Sigmoid colon (tissue), 7 donors: ENCODE data around the gene NAAA. TPM values are rescaled to one million over a fixed set of nuclear protein-coding genes. Genes with fewer than 3 reads are reported as not detected.
"Not testable (repeated sequence)": the region's sequence is repeated elsewhere in the genome, so short reads cannot be mapped to it uniquely, and the experiment has no call there.

Experiments used
- DNase-seq: peaks from one replicate; pipeline ENCODE4 v3.0.0-alpha.2; 2019
- H3K27ac ChIP-seq, 4 donors: fragments of 200-600 bp; sonication (generic); one replicate each; pipeline ENCODE4 v1.5.1; 2016 to 2019; ENCODE audit warnings: mild to moderate bottlenecking in 1 of 4
- H3K27me3 ChIP-seq, 3 donors: fragments of 200-600 bp; sonication (generic); one replicate each; pipeline ENCODE4 v1.5.1; 2019; ENCODE audit warnings: mild to moderate bottlenecking in 1 of 3
- H3K36me3 ChIP-seq, 4 donors: fragments of 200-600 bp; sonication (generic); one replicate each; pipeline ENCODE4 v1.5.1; 2016 to 2019
- H3K4me1 ChIP-seq, 4 donors: fragments of 200-600 bp; sonication (generic); one replicate each; pipeline ENCODE4 v1.5.1; 2017 to 2019
- H3K4me3 ChIP-seq, 4 donors: fragments of 200-600 bp; sonication (generic); one replicate each; pipeline ENCODE4 v1.5.1; 2017 to 2019; ENCODE audit warnings: mild to moderate bottlenecking in 2 of 4, moderate library complexity in 1 of 4
- H3K9me3 ChIP-seq, 4 donors: fragments of 200-600 bp in 3 of 4; sonication (generic) in 3 of 4; one replicate each; pipeline versions ENCODE4 v1.5.1 to v1.6.1; 2013 to 2019
- CTCF ChIP-seq, 4 experiments: fragments of 450-650 bp in 3 of 4; fragments of 200-600 bp in 1 of 4; IDR thresholded peaks; one replicate each; pipeline ENCODE4 v1.5.1; 2016 to 2019; ENCODE audit warnings: antibody characterized with exemption in 4 of 4, mild to moderate bottlenecking in 3 of 4, moderate library complexity in 2 of 4
- EP300 ChIP-seq, 4 donors: sonication (generic); formaldehyde crosslinking; IDR thresholded peaks; one replicate each; pipeline ENCODE4 v1.6.1; 2017; ENCODE audit warnings: antibody characterized with exemption in 4 of 4
- POLR2A ChIP-seq, 2 donors: fragments of 450-650 bp; IDR thresholded peaks; one replicate each; pipeline ENCODE4 v1.6.1; 2016; ENCODE audit warnings: antibody characterized with exemption in 2 of 2, mild to moderate bottlenecking in 2 of 2, moderate library complexity in 2 of 2
- POLR2AphosphoS5 ChIP-seq, 4 donors: sonication (generic); formaldehyde crosslinking; IDR thresholded peaks; one replicate each; pipeline ENCODE4 v1.6.1; 2017; ENCODE audit warnings: antibody characterized with exemption in 4 of 4
- WGBS, 2 donors: extraction: QIAGEN DNeasy Blood & Tissue Kit; methylation state at CpG; one replicate each; pipeline ENCODE4 v1.1.7; 2013; 5-methylcytosine and 5-hydroxymethylcytosine counted together
- intact Hi-C: fragments of 100-400 bp; cut with DNase I; formaldehyde crosslinking; loops from one replicate; pipeline ENCODE4 v1.15.1; 2023
- polyA plus RNA-seq, 3 donors: library from polyadenylated mRNA; stranded (reverse); fragments of 200-250 nt; gene quantifications; one replicate each; pipeline ENCODE4 v1.2.3, GENCODE V29; 2013
- total RNA-seq, 4 donors: library from RNA; depleted of rRNA; stranded (reverse); fragments of >200 nt; gene quantifications; one replicate each; pipeline ENCODE4 v1.1.0, GENCODE V29; 2016
- donor health status: healthy with polysubstance abuse.
- donor health status: Bipolar disorder and iron deficiency.
- donor health status: healthy.

Gene NAAA
- total and polyA plus RNA-seq, 7 donors = 23.3 to 60.6 (median 43.7) TPM

GRCh38 chr4:75976177-75976576 is 35.4 kb upstream of the NAAA start:
- H3K27me3 ChIP-seq = no peaks in the 10 kb centered on the region
- no peak overlapping the region for H3K27ac ChIP-seq
- no peak overlapping the region for H3K4me3 ChIP-seq
- TF ChIP-seq EP300 (IDR thresholded peaks at IDR 0.05) (no peak), POLR2A (IDR thresholded peaks at IDR 0.05) (no peak), CTCF (IDR thresholded peaks at IDR 0.05) (no peak), POLR2AphosphoS5 (IDR thresholded peaks at IDR 0.05) (no peak)
- H3K4me1 ChIP-seq = no peaks in the 10 kb centered on the region
- intact Hi-C loops = no loop called here
- H3K9me3 ChIP-seq = no peaks in the 10 kb centered on the region
- WGBS, 2 donors = 97 to 98% methylated on average over 2 of the region's 2 CpGs
- peaks cover 7 to 90% (median 53%) of the 10 kb centered on the region in 4 donors for H3K36me3 ChIP-seq
- DNase-seq = no peak

- TF ChIP-seq POLR2AphosphoS5 (IDR thresholded peaks at IDR 0.05) (no peak), POLR2A (IDR thresholded peaks at IDR 0.05) (no peak), CTCF (IDR thresholded peaks at IDR 0.05) (no peak), EP300 (IDR thresholded peaks at IDR 0.05) (no peak)
- no peak for DNase-seq
- H3K36me3 ChIP-seq = peaks cover 15 to 99% (median 61%) of the 10 kb centered on the region in 4 donors
- H3K9me3 ChIP-seq = no peaks in the 10 kb centered on the region
- intact Hi-C loops = no loop called here
- H3K27me3 ChIP-seq = no peaks in the 10 kb centered on the region
- no peak overlapping the region for H3K4me3 ChIP-seq
- no peaks in the 10 kb centered on the region for H3K4me1 ChIP-seq
- no peak overlapping the region for H3K27ac ChIP-seq
These were observed 33.0 kb upstream of the NAAA start for GRCh38 chr4:75973766-75974165.

GRCh38 chr4:75968084-75968483 is 27.3 kb upstream of the NAAA start:
- intact Hi-C loops = no loop called here
- peaks cover 7 to 100% (median 69%) of the 10 kb centered on the region in 4 donors for H3K36me3 ChIP-seq

GRCh38 chr4:75963558-75963957 is 22.7 kb upstream of the NAAA start:
- intact Hi-C loops = no loop called here
- peaks cover 11 to 100% (median 62%) of the 10 kb centered on the region in 4 donors for H3K36me3 ChIP-seq

More at GRCh38 chr4:75968084-75968483, 27.3 kb upstream of the NAAA start:
- H3K4me3 ChIP-seq = no peak overlapping the region
- no peaks in the 10 kb centered on the region for H3K27me3 ChIP-seq
- H3K4me1 ChIP-seq = no peaks in the 10 kb centered on the region
- 77 to 86% methylated on average over 3 of the region's 3 CpGs for WGBS, 2 donors
- H3K27ac ChIP-seq = no peak overlapping the region
- DNase-seq = no peak
- H3K9me3 ChIP-seq = no peaks in the 10 kb centered on the region
- TF ChIP-seq POLR2A (IDR thresholded peaks at IDR 0.05) (no peak), POLR2AphosphoS5 (IDR thresholded peaks at IDR 0.05) (no peak), CTCF (IDR thresholded peaks at IDR 0.05) (no peak), EP300 (IDR thresholded peaks at IDR 0.05) (no peak)

GRCh38 chr4:75962072-75962471 is 21.3 kb upstream of the NAAA start:
- H3K27ac ChIP-seq, H3K9me3 ChIP-seq, H3K27me3 ChIP-seq, H3K4me3 ChIP-seq, DNase-seq, H3K4me1 ChIP-seq, intact Hi-C loops: not testable (repeated sequence)
- WGBS, 2 donors = 85 to 92% methylated on average over 4 of the region's 4 CpGs
- H3K36me3 ChIP-seq = peaks cover 18 to 100% (median 62%) of the 10 kb centered on the region in 4 donors

More at GRCh38 chr4:75963558-75963957, 22.7 kb upstream of the NAAA start:
- H3K27ac ChIP-seq = no peak overlapping the region
- no peak for DNase-seq
- H3K4me1 ChIP-seq = no peaks in the 10 kb centered on the region
- H3K27me3 ChIP-seq = no peaks in the 10 kb centered on the region
- H3K9me3 ChIP-seq = no peaks in the 10 kb centered on the region
- no peak overlapping the region for H3K4me3 ChIP-seq
- TF ChIP-seq POLR2A (IDR thresholded peaks at IDR 0.05) = no peak
- WGBS, 2 donors = 49 to 50% methylated on average over 2 of the region's 2 CpGs

GRCh38 chr4:75958546-75958945 is 17.7 kb upstream of the NAAA start:
- WGBS, 2 donors = 97% methylated on average over 7 of the region's 7 CpGs
- H3K27me3 ChIP-seq, H3K9me3 ChIP-seq, H3K27ac ChIP-seq, DNase-seq, H3K4me1 ChIP-seq, H3K4me3 ChIP-seq: not testable (repeated sequence)
- H3K36me3 ChIP-seq = peaks cover 20 to 100% (median 70%) of the 10 kb centered on the region in 4 donors
- intact Hi-C loops = loop anchor here (10.0 kb wide), 1 partner anchor 174 kb away; no protein-coding TSS in a partner anchor

- H3K36me3 ChIP-seq = peaks cover 8 to 100% (median 71%) of the 10 kb centered on the region in 4 donors
- 86 to 88% methylated on average over 5 of the region's 5 CpGs for WGBS, 2 donors
These were observed 14.0 kb upstream of the NAAA start for GRCh38 chr4:75954811-75955210.

More at GRCh38 chr4:75954811-75955210, 14.0 kb upstream of the NAAA start:
- intact Hi-C loops = loop anchor here (10.0 kb wide), 1 partner anchor 170 kb away; no protein-coding TSS in a partner anchor
- not testable (repeated sequence) for H3K27me3 ChIP-seq, H3K27ac ChIP-seq, H3K4me1 ChIP-seq, H3K4me3 ChIP-seq, H3K9me3 ChIP-seq, DNase-seq
